Gastroesophageal sphincter (tissue), 4 donors: ENCODE data around the gene ASAP2. TPM values are rescaled to one million over a fixed set of nuclear protein-coding genes. Genes with fewer than 3 reads are reported as not detected.
A peak's percentile ranks its signal among the peaks of the same experiment; 100 is the strongest.

Experiments used
- ATAC-seq: fragments of 150-250 bp; one replicate; pipeline ENCODE4 v1.9.1; 2016; ENCODE audit warnings: mild to moderate bottlenecking, moderate library complexity
- H3K27ac ChIP-seq, 4 donors: fragments of 200-600 bp; sonication (generic) in 3 of 4; 1 replicate in 3 of 4; 2 replicates in 1 of 4; pipeline ENCODE4 v1.5.1; 2016 to 2019
- H3K27me3 ChIP-seq: fragments of 200-600 bp; sonication (generic); one replicate; pipeline ENCODE4 v1.5.1; 2019
- H3K36me3 ChIP-seq, 2 donors: fragments of 200-600 bp; sonication (generic); one replicate each; pipeline ENCODE4 v1.5.1; 2019; ENCODE audit warnings: control low read depth in 1 of 2
- H3K4me1 ChIP-seq, 3 donors: fragments of 200-600 bp; sonication (generic); 1 replicate in 2 of 3; 2 replicates in 1 of 3; pipeline ENCODE4 v1.5.1; 2016 to 2019; ENCODE audit warnings: control low read depth in 2 of 3
- H3K4me3 ChIP-seq, 2 donors: fragments of 200-600 bp; sonication (generic); one replicate each; pipeline ENCODE4 v1.5.1; 2019; ENCODE audit warnings: mild to moderate bottlenecking in 1 of 2, moderate library complexity in 1 of 2
- H3K9me3 ChIP-seq, 3 donors: fragments of 200-600 bp; sonication (generic); one replicate each; pipeline ENCODE4 v1.5.1; 2017 to 2019; ENCODE audit warnings: control low read depth in 2 of 3
- EP300 ChIP-seq: sonication (generic); formaldehyde crosslinking; IDR thresholded peaks from one replicate; pipeline ENCODE4 v1.6.1; 2017; ENCODE audit warnings: antibody characterized with exemption, mild to moderate bottlenecking
- POLR2A ChIP-seq, 2 donors: fragments of 450-650 bp; IDR thresholded peaks; one replicate each; pipeline ENCODE4 v1.6.1; 2017; ENCODE audit warnings: antibody characterized with exemption in 2 of 2, mild to moderate bottlenecking in 2 of 2, moderate library complexity in 1 of 2
- POLR2AphosphoS5 ChIP-seq: sonication (generic); formaldehyde crosslinking; IDR thresholded peaks from one replicate; pipeline ENCODE4 v1.6.1; 2017; ENCODE audit warnings: antibody characterized with exemption
- WGBS, 2 donors: methylation state at CpG; one replicate each; pipeline ENCODE4 v1.1.5; 2018; ENCODE audit warnings: low coverage in 1 of 2; 5-methylcytosine and 5-hydroxymethylcytosine counted together
- total RNA-seq, 4 donors: library from RNA; depleted of rRNA; stranded (reverse); fragments of >200 nt; gene quantifications; one replicate each; pipeline ENCODE4 v1.1.0, GENCODE V29; 2016
- TF ChIP-seq, protein P1 (sequence below), 4 experiments: fragments of 200-600 bp in 2 of 4; fragments of 450-650 bp in 2 of 4; sonication (generic) in 1 of 4; IDR thresholded peaks; one replicate each; pipeline ENCODE4 v1.5.1; 2017 to 2019; ENCODE audit warnings: antibody characterized with exemption in 4 of 4, mild to moderate bottlenecking in 2 of 4, moderate library complexity in 2 of 4

Gene ASAP2
- total RNA-seq, 4 donors from 2014 or later: 18.3 to 31.4 (median 26.2) TPM

GRCh38 chr2:9373476-9373875 is 166.9 kb downstream of the ASAP2 start:
- Histone ChIP-seq H3K9me3 (no peaks in the 10 kb centered on the region), H3K4me1 (peaks cover 0 to 10% (median 3%) of the 10 kb centered on the region in 3 donors), H3K27ac (no peak overlapping the region), H3K36me3 (peaks cover 0 to 88% of the 10 kb centered on the region in 2 donors), H3K4me3 (no peak overlapping the region), H3K27me3 (no peaks in the 10 kb centered on the region)
- TF ChIP-seq POLR2AphosphoS5: no peak
- no peak for TF ChIP-seq EP300
- TF ChIP-seq POLR2A (IDR thresholded peaks at IDR 0.05): no peak
- TF ChIP-seq, protein P1, sequence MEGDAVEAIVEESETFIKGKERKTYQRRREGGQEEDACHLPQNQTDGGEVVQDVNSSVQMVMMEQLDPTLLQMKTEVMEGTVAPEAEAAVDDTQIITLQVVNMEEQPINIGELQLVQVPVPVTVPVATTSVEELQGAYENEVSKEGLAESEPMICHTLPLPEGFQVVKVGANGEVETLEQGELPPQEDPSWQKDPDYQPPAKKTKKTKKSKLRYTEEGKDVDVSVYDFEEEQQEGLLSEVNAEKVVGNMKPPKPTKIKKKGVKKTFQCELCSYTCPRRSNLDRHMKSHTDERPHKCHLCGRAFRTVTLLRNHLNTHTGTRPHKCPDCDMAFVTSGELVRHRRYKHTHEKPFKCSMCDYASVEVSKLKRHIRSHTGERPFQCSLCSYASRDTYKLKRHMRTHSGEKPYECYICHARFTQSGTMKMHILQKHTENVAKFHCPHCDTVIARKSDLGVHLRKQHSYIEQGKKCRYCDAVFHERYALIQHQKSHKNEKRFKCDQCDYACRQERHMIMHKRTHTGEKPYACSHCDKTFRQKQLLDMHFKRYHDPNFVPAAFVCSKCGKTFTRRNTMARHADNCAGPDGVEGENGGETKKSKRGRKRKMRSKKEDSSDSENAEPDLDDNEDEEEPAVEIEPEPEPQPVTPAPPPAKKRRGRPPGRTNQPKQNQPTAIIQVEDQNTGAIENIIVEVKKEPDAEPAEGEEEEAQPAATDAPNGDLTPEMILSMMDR (IDR thresholded peaks at IDR 0.05): no peak
- 82% methylated on average over 5 of the region's 6 CpGs; no CpG with 5 or more reads in 1 of the 2 donors for whole genome bisulfite sequencing, 2 donors
- no peak for ATAC-seq

- no peaks in the 10 kb centered on the region for H3K9me3 ChIP-seq
- 92 to 100% methylated on average over 3 to 10 of the region's 18 CpGs for WGBS, 2 donors
- H3K4me3 ChIP-seq: no peak overlapping the region
- peaks cover 0 to 17% (median 10%) of the 10 kb centered on the region in 3 donors for H3K4me1 ChIP-seq
- no peaks in the 10 kb centered on the region for H3K27me3 ChIP-seq
- peaks cover 0 to 88% of the 10 kb centered on the region in 2 donors for H3K36me3 ChIP-seq
- ATAC-seq: no peak
- TF ChIP-seq, protein P1 (IDR thresholded peaks at IDR 0.05): no peak
- TF ChIP-seq EP300 (no peak), POLR2AphosphoS5 (no peak), POLR2A (IDR thresholded peaks at IDR 0.05) (no peak)
- no peak overlapping the region for H3K27ac ChIP-seq
These were observed 167.6 kb downstream of the ASAP2 start for GRCh38 chr2:9374071-9374730.

DNA sequence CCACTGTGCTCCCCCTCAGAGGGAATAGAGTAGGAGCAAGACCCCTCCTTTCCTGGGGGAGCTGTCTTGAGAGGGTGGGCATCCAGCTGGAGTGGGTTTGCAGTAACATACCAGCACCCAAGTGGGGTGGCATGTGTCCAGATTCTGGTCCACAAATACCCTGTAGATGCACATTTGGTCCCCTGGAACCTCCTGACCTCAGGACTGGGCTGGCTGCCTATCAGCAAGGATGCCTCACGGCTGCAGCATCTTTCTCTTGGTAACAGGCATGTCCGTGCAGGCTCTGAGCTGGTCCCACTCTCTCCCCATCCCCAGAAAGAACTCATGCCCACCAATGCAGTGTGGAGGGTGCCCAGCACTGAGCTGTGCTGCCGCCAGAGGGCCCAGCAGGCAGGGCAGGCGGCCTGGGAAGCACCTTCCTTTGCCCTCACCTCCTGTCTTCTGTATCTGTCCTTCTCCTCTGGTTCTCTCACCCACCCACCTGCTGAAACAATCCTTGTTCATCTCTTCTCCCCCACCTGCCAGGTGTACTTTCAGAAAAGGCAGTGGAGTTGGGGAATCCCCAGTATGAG is 169.3 kb downstream of the ASAP2 start:
- H3K4me3 ChIP-seq: no peak overlapping the region
- peaks cover 0 to 83% of the 10 kb centered on the region in 2 donors for H3K36me3 ChIP-seq
- no peak for ATAC-seq
- TF ChIP-seq POLR2A (IDR thresholded peaks at IDR 0.05) (no peak), EP300 (no peak), POLR2AphosphoS5 (no peak)
- TF ChIP-seq, protein P1 (IDR thresholded peaks at IDR 0.05): no peak
- H3K9me3 ChIP-seq: no peaks in the 10 kb centered on the region
- peaks cover 0 to 28% (median 16%) of the 10 kb centered on the region in 3 donors for H3K4me1 ChIP-seq
- H3K27me3 ChIP-seq: no peaks in the 10 kb centered on the region
- H3K27ac ChIP-seq: no peak overlapping the region
- no CpG with 5 or more reads among the region's 4 CpGs for WGBS, 2 donors

GRCh38 chr2:9377461-9378097 is 171.0 kb downstream of the ASAP2 start:
- Histone ChIP-seq H3K27me3 (no peaks in the 10 kb centered on the region), H3K27ac (peak overlapping the region in 3 of 4 donors; percentile 57 to 77 (median 67)), H3K4me3 (no peak overlapping the region), H3K4me1 (peaks cover 0 to 36% (median 16%) of the 10 kb centered on the region in 3 donors), H3K36me3 (peaks cover 0 to 86% of the 10 kb centered on the region in 2 donors), H3K9me3 (no peaks in the 10 kb centered on the region)
- TF ChIP-seq EP300 (no peak), POLR2AphosphoS5 (no peak), POLR2A (IDR thresholded peaks at IDR 0.05) (no peak)
- TF ChIP-seq, protein P1 (IDR thresholded peaks at IDR 0.05): no peak
- 40 to 52% methylated on average over 2 to 7 of the region's 9 CpGs for WGBS, 2 donors
- no peak for ATAC-seq
